NCI-H2227 (cell line): ENCODE data around the gene IGSF21.

Experiments used
- DNase-seq: peaks from one replicate; lab custom pipeline; 2025; ENCODE audit not compliant: unreplicated experiment; lab: John Stamatoyannopoulos, UW

The IGSF21 gene

DNA sequence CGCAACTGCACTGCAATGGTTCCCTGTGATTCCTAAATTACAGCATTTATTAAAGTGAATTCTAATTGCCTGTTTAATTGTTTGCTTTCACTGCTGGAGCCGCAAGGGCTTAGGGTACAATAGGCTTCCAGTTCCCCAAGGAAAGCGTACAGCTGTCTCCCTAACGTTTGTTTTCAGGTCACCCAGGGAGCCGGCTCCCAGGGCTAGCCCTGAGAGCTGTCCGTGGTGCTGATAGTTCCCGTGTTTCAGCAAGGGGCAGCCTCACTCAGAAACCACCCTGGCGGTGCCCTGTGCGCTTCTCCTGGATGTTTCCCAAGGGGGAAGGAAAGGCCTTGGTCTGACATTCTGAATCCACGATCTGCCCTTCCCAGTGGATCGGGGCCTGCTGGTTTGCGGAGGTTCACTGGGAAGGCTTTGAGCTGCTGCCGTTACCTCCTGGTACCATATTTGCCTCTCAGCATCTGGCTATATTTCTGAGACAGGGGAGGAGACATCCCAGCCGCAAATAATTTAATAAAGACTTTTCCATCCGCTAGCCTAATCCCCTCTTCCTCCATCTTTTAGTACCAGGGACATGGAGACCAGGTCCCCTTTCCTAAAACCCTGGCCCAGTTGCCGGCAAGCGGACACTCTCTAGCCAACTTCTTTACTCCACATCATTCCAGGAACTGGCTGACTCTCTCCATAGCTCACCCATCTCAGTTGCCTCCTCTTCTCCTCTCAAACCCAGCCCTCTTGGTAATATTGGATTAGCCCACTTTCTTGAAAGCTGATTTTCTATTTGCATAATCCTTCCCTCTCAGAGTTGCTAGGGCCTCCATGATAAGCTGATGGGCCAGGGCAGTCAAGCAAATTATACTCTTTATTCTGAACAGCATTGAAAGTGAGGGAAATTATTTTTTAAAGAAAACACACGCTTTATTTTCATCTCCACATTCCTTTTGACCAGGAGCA, 149.0 kb downstream of the IGSF21 start:
- no peak for DNase-seq

DNA sequence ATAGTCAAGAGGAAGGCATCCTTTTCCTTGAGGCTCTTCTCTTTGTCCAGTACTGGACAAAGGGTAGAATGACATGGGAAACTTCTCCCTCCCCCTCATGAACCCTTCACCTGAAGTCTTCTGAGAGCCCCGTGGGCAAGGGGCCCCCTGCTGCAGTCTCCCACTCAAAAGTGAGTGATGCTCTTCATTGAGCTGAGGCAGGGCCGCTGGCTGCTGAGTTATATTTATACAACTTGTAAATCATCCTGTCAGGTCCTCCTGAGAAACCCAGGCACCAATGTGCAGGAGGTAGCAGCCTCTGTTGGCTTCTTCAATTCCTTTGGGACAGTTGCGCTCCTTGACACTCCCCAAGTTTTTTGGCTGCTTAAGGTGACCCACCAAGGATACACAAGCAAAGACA, 150.2 kb downstream of the IGSF21 start:
- DNase-seq = no peak

DNA sequence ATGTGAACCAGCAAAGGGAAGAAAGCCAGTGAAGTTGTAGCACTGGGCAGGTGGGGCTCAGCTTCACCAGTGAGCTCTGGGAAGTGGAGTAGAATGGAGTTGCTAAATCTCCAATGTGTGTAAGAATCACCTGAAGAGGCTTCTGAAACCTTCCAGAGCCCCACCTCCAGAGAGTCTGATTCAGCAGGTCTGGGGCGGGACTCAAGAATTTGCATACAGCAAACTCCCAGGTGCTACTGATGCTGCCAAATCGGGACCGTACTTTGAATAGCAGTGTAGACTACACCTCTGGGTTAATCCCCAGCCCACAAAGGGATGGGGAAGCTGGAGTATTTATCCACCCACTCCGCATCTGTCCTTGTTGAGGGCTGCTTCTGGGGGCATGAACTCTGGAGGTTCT, 154.3 kb downstream of the IGSF21 start:
- no peak for DNase-seq

GRCh38 chr1:18262726-18263125, 155.1 kb downstream of the IGSF21 start:
- DNase-seq = no peak

GRCh38 chr1:18263547-18264120, 156.0 kb downstream of the IGSF21 start:
- peak; percentile 35 for DNase-seq

- DNase-seq = no peak
These were observed 156.9 kb downstream of the IGSF21 start for GRCh38 chr1:18264450-18265039.

DNA sequence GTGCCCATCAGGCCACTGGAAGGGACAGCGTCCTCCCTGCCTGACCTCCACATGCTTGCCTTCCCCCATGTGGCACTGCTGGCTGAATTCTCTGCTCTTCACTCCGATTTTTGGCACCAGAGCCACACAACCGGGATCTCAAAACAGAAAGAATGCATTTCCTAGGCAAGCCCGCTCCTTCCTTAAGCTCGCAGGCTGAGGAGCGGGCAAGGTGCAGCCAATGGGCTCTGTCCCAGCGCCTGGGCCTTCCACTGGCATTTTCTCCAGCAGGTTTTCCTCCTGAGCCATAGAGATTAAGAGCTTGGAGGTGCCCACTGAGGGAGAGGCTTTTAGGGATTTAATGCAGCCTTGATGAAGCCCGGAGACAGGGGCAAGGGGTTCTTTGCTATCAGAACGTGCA, 158.0 kb downstream of the IGSF21 start:
- no peak for DNase-seq

GRCh38 chr1:18266391-18266790, 158.8 kb downstream of the IGSF21 start:
- DNase-seq = no peak

GRCh38 chr1:18271336-18271735, 163.7 kb downstream of the IGSF21 start:
- no peak for DNase-seq

DNA sequence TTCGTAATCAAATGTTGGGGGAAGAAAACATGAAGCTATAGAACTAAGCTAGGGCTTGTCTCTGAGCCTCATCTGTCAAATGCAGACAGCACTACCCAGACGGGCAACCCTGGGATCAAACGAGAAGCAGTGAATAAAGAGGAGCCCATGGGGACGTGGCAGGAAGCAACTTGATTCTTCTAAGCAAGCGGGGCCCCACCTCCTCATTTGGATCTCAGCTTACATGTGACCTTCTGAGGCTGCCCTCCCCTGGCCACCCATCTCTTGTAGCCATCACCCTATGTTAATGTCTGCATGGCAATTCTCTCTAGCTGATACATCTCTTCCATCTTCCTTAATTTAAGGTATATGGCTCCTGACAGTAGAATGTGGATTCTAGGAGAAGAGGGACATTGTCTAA, 171.3 kb downstream of the IGSF21 start:
- no peak for DNase-seq

DNA sequence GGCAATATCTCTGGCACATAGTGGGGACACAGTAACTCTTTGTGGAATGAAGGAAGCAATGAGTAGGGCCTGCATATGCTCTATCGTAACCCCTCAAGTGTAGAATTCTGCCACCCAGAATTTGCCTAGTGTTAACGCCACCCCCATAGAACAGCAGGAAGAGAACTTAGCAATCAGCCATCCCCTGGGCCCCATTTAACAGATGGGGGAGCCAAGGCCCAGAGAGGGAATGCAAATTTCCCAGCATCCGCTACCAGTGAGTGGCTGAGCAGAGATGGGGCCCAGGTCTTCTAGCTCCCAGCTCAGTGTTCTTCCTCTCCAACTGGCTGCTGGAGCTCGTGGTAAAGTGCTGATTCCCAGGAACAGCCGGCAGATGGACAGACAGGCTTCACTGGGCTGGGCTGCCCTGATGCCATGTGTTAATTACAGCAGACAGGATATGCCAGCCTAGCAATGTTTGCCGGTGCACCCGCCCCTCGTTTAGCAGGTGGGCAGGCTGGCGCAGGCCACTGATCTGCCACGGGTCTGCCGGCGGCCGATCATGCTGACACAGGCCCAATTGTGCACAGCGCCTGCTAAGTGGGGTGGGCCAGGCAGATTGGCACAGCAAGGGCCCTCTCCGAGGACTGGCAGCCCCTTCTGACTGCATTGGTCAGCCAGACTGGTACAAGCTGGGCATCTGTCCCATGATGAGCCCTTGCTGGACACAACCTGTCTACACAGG, 171.9 kb downstream of the IGSF21 start:
- DNase-seq = no peak

DNA sequence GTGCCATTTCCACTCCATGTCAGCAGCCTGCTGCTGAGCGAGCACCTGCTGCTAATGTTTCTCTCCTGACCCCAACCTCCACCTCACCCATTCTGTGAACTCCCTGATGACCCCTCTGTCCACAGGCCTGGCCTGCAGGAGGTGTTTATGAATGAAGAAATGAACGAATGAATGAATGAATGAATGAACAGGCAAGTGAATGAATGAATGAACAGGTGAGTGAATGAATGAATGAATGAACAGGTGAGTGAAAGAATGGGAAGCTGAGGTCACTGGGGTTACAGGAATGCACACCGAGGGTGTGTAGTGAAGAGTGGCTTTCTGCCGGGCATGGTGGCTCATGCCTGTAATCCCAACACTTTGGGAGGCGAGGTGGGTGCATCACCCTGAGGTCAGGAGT, 173.4 kb downstream of the IGSF21 start:
- DNase-seq = no peak

DNA sequence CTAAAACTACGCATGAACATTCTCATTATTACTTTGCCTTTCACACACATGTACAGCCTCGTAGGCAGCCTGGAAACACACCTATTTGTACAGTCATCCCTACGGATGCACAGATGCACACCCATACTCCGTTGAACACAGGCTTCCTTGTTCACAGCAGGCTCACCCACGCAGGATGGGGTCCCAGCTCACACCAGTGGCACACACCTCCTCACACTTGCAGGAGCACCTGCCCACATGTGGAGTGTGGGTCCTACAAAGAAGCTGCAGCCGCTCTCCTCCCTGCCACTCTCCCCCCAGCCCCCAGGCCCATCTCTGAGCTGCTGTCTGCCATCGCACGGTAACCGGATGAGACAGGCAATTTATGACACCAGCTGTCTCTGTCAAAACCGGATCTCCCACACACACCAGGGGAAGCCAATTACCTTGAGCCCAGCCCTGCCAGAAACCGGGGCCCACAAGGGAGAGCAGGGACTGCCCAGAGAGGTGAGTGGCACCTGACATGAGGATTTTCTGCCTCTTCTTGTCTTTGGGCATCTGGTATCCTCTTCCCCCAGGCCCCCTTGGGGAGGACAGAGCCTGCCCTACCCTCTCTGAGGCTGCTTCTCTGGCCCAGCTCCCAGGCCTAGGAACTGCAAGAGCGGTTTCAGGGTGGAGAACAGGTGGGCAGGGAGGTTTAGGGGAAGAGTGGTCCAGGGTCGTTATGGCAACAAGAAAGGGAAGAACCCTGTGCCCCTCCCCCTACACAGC, 175.4 kb downstream of the IGSF21 start:
- DNase-seq = peak; percentile 72

- no peak for DNase-seq
These were observed 176.2 kb downstream of the IGSF21 start for GRCh38 chr1:18283601-18284385.

DNA sequence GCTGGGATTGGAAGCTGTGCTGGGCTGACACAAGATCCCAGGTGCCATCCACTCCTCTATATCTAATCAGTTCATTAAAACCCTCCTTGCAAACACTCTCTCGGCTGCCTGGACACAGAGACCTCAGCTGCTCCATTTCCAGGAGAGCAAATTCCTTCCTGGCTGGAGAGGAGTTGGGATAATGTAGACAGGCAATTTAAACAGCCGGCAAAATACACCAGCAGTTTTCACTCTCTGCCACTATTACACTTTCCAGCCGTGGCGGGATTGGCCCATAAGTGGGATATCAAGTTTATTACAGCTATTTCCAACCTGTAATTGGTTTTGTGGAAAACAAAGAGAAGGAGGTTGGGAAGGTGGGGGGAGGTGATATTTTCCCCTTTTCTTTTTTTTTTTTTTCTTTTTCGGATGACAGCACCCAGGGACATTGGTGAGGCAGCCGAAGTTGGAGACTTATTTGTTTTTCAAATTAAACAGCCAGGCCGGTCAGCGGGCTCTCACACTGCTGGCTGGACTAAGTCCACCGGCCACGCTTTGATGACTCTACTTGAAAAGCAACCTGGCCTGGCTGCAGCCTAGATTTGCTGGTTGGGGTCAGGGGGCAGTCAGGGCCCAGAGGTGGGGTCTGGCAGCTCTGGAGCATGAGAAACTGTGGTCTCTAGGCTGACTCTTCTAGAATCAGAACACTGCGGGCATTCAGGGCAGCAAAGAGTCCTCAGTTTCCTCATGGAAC, 177.4 kb downstream of the IGSF21 start:
- DNase-seq = peak; percentile 71

GRCh38 chr1:18285538-18285924, 177.9 kb downstream of the IGSF21 start:
- no peak for DNase-seq

- peak; percentile 58 for DNase-seq
These were observed 181.1 kb downstream of the IGSF21 start for GRCh38 chr1:18288722-18289121.

DNA sequence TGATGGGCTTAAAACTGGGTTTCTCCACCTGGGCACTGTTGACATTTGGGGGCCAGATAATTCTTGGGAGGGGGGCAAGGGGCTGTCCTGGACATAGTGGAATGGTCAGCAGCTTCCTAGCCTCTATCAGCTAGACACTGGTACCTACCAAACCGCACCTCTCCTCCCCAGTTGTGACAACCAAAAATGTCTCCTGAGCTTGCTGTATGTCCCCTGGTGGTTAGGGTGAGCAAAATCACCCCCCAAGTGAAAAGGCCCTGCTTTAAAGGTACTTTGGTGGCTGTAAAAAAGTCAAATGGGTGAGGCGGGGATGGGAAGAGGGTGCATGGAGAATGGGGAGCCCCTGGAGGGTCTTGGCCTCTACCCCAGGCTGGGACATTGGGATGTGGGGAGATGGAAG, 182.0 kb downstream of the IGSF21 start:
- DNase-seq = no peak

- peak; percentile 60 for DNase-seq
These were observed 183.3 kb downstream of the IGSF21 start for GRCh38 chr1:18290740-18291412.
